HL-60 (cell line): ENCODE measurements around the gene NXPE2.

Source experiments
- CTCF ChIP-seq: IDR thresholded peaks from one replicate; pipeline ENCODE4 v1.5.1; 2011; ENCODE audit warnings: low read length, control low read depth, inconsistent platforms; ENCODE audit not compliant: insufficient read depth
- GABPA ChIP-seq: IDR thresholded peaks from 2 replicates; pipeline ENCODE4 v1.6.1; 2012; ENCODE audit warnings: low read depth
- POLR2AphosphoS5 ChIP-seq: IDR thresholded peaks from 2 replicates; pipeline ENCODE4 v1.6.1; 2012; ENCODE audit warnings: low read depth
- SPI1 ChIP-seq: IDR thresholded peaks from 2 replicates; pipeline ENCODE4 v1.6.1; 2012; ENCODE audit warnings: low read depth, mild to moderate bottlenecking, borderline replicate concordance

- TF ChIP-seq CTCF (no peak), SPI1 (no peak), GABPA (no peak), POLR2AphosphoS5 (no peak)
These were observed 1.2 kb downstream of the NXPE2 start for GRCh38 chr11:114679505-114679904.
